GM23338 (cell line): ENCODE measurements around the gene ESR2.

Experiments used
- CREB1 ChIP-seq: fragments of 250-450 bp; sonication (Bioruptor Pico); IDR thresholded peaks from 2 replicates; pipeline ENCODE4 v1.5.0; 2020; ENCODE audit warnings: low read depth, mild to moderate bottlenecking, moderate library complexity
- EZH2 ChIP-seq: fragments of 200-600 bp; sonication (generic); IDR thresholded peaks from one replicate; pipeline ENCODE4 v1.8.0; 2017; ENCODE audit warnings: antibody characterized with exemption, mild to moderate bottlenecking, low read depth; ENCODE audit not compliant: unreplicated experiment
- EZH2phosphoT487 ChIP-seq: fragments of 200-600 bp; sonication (generic); IDR thresholded peaks from one replicate; pipeline ENCODE4 v1.8.1; 2018; ENCODE audit warnings: antibody characterized with exemption; ENCODE audit not compliant: unreplicated experiment
- POLR2AphosphoS5 ChIP-seq: IDR thresholded peaks from 2 replicates; pipeline ENCODE4 v1.6.1; 2016; ENCODE audit warnings: antibody characterized with exemption, low read depth
- REST ChIP-seq: IDR thresholded peaks from one replicate; pipeline ENCODE4 v1.6.1; 2018; ENCODE audit warnings: antibody characterized with exemption; ENCODE audit not compliant: unreplicated experiment
- ZNF114 ChIP-seq: fragments of 250-450 bp; sonication (Bioruptor Pico); IDR thresholded peaks from 2 replicates; pipeline ENCODE4 v1.5.0; 2020; ENCODE audit warnings: mild to moderate bottlenecking, moderate library complexity
- TF ChIP-seq, protein P1 (sequence below), 2 experiments: fragments of 200-600 bp in 1 of 2; sonication (generic) in 1 of 2; conservative IDR thresholded peaks; 2 replicates each; pipeline versions ENCODE4 v1.5.1 to v1.6.1; 2016 to 2017; ENCODE audit warnings: antibody characterized with exemption in 2 of 2, low read depth in 2 of 2, mild to moderate bottlenecking in 2 of 2, moderate library complexity in 1 of 2
- TF ChIP-seq, protein P2 (sequence below): fragments of 250-450 bp; sonication (Bioruptor Pico); IDR thresholded peaks from 2 replicates; pipeline ENCODE4 v1.5.0; 2020; ENCODE audit warnings: mild to moderate bottlenecking, moderate library complexity

DNA sequence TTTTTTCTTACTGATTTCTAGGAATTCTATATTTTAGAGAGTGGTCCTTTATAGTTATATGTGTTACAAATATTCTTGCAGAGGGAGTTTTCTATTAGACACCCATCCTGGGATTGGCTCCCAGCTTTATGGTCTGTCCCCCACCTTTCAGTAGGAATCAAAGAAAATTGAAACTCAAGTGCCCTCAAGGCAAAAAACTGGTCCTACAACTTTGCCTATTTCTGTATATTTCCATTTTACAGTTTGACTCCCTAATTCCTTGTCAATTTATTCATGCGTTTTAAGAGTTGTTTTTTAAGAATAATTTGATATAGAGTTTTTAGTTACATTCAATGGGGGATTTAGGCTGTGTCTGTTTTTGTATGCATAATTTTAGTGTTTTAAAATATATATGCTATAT, 232.5 kb downstream of the ESR2 start:
- TF ChIP-seq POLR2AphosphoS5 (no peak), EZH2 (no peak), EZH2phosphoT487 (no peak), REST (no peak), CREB1 (CRISPR knock-in tag) (no peak), ZNF114 (CRISPR knock-in tag) (no peak)
- TF ChIP-seq, protein P1, sequence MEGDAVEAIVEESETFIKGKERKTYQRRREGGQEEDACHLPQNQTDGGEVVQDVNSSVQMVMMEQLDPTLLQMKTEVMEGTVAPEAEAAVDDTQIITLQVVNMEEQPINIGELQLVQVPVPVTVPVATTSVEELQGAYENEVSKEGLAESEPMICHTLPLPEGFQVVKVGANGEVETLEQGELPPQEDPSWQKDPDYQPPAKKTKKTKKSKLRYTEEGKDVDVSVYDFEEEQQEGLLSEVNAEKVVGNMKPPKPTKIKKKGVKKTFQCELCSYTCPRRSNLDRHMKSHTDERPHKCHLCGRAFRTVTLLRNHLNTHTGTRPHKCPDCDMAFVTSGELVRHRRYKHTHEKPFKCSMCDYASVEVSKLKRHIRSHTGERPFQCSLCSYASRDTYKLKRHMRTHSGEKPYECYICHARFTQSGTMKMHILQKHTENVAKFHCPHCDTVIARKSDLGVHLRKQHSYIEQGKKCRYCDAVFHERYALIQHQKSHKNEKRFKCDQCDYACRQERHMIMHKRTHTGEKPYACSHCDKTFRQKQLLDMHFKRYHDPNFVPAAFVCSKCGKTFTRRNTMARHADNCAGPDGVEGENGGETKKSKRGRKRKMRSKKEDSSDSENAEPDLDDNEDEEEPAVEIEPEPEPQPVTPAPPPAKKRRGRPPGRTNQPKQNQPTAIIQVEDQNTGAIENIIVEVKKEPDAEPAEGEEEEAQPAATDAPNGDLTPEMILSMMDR (conservative IDR thresholded peaks at IDR 0.05; ENCODE audit: low read depth in 2 of 2), result no peak
- TF ChIP-seq, protein P2, sequence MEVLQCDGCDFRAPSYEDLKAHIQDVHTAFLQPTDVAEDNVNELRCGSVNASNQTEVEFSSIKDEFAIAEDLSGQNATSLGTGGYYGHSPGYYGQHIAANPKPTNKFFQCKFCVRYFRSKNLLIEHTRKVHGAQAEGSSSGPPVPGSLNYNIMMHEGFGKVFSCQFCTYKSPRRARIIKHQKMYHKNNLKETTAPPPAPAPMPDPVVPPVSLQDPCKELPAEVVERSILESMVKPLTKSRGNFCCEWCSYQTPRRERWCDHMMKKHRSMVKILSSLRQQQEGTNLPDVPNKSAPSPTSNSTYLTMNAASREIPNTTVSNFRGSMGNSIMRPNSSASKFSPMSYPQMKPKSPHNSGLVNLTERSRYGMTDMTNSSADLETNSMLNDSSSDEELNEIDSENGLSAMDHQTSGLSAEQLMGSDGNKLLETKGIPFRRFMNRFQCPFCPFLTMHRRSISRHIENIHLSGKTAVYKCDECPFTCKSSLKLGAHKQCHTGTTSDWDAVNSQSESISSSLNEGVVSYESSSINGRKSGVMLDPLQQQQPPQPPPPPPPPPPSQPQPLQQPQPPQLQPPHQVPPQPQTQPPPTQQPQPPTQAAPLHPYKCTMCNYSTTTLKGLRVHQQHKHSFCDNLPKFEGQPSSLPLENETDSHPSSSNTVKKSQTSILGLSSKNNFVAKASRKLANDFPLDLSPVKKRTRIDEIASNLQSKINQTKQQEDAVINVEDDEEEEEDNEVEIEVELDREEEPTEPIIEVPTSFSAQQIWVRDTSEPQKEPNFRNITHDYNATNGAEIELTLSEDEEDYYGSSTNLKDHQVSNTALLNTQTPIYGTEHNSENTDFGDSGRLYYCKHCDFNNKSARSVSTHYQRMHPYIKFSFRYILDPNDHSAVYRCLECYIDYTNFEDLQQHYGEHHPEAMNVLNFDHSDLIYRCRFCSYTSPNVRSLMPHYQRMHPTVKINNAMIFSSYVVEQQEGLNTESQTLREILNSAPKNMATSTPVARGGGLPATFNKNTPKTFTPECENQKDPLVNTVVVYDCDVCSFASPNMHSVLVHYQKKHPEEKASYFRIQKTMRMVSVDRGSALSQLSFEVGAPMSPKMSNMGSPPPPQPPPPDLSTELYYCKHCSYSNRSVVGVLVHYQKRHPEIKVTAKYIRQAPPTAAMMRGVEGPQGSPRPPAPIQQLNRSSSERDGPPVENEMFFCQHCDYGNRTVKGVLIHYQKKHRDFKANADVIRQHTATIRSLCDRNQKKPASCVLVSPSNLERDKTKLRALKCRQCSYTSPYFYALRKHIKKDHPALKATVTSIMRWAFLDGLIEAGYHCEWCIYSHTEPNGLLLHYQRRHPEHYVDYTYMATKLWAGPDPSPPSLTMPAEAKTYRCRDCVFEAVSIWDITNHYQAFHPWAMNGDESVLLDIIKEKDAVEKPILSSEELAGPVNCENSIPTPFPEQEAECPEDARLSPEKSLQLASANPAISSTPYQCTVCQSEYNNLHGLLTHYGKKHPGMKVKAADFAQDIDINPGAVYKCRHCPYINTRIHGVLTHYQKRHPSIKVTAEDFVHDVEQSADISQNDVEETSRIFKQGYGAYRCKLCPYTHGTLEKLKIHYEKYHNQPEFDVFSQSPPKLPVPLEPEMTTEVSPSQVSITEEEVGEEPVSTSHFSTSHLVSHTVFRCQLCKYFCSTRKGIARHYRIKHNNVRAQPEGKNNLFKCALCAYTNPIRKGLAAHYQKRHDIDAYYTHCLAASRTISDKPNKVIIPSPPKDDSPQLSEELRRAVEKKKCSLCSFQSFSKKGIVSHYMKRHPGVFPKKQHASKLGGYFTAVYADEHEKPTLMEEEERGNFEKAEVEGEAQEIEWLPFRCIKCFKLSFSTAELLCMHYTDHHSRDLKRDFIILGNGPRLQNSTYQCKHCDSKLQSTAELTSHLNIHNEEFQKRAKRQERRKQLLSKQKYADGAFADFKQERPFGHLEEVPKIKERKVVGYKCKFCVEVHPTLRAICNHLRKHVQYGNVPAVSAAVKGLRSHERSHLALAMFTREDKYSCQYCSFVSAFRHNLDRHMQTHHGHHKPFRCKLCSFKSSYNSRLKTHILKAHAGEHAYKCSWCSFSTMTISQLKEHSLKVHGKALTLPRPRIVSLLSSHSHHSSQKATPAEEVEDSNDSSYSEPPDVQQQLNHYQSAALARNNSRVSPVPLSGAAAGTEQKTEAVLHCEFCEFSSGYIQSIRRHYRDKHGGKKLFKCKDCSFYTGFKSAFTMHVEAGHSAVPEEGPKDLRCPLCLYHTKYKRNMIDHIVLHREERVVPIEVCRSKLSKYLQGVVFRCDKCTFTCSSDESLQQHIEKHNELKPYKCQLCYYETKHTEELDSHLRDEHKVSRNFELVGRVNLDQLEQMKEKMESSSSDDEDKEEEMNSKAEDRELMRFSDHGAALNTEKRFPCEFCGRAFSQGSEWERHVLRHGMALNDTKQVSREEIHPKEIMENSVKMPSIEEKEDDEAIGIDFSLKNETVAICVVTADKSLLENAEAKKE (CRISPR knock-in tag), result no peak
